H1 (cell line): ENCODE data around the gene ATP7B. TPM values are rescaled to one million over a fixed set of nuclear protein-coding genes. Genes with fewer than 3 reads are reported as not detected.

Experiments
- KDM5A ChIP-seq: fragments of 200-600 bp; IDR thresholded peaks from 2 replicates; pipeline ENCODE4 v1.7.1; 2012; ENCODE audit warnings: mild to moderate bottlenecking, low read length, inconsistent platforms, mixed read lengths
- polyA plus RNA-seq, 7 experiments: library from polyadenylated mRNA; depleted of rRNA in 3 of 7; stranded (reverse) in 5 of 7; unstranded in 2 of 7; fragments of >200 nt in 5 of 7; fragments of 200-250 nt in 2 of 7; gene quantifications; 1 replicate in 5 of 7; 2 replicates in 1 of 7; 4 replicates in 1 of 7; pipeline versions ENCODE4 v1.2.1 to v1.2.3, GENCODE V29; 2011 to 2013; ENCODE audit warnings: missing spikeins in 2 of 7, mixed read lengths in 2 of 7
- total RNA-seq: library from RNA; stranded (reverse); fragmentation: NEBNext Ultra II Directional; extraction: Animal tissue kit (Norgen Biotek cat#: 25700); gene quantifications from 2 replicates; pipeline ENCODE4 v1.2.1, GENCODE V29; 2021

Gene ATP7B
- total and polyA plus RNA-seq, 2 of the 8 experiments (the other 6 are each of a cell fraction or from before 2014, with no cell fraction given), result 4.1 to 9.2 TPM

DNA sequence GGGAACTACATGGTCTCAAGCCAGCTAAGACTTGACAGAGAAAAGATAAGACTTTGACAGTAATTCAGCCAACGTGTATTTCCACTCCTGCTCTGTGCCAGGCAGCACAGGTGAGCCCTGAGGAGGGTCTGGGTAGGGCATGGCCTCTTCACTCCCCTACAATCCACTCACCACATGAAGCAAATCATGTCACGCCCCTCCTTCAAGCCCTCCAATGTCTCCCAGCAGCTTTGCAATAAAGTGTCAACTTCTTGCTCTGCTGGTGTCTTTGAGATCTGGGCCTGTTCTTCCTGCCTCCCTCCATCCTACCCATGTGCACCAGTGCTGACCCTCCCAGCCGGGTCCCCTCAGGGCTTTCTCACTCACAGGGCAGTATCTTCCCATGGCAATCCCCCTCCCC, 91.0 kb downstream of the ATP7B start (continued):
- TF ChIP-seq KDM5A, result no peak
- TF ChIP-seq, all 59 proteins: peak for 0
